H9 (cell line): ENCODE results near the gene FOXP2. TPM values are rescaled to one million over a fixed set of nuclear protein-coding genes. Genes with fewer than 3 reads are reported as not detected.

Source experiments
- DNase-seq: peaks from one replicate; pipeline ENCODE4 v3.0.0-alpha.2; 2017
- H2AFZ ChIP-seq: one replicate; pipeline ENCODE4 v1.6.1; 2013; ENCODE audit warnings: mild to moderate bottlenecking, low read length, control low read depth, moderate library complexity
- H2AK5ac ChIP-seq: 2 replicates; pipeline ENCODE4 v1.6.1; 2013; ENCODE audit warnings: low read length, control low read depth, mixed read lengths; ENCODE audit not compliant: insufficient read length
- H2BK120ac ChIP-seq: one replicate; pipeline ENCODE4 v1.6.1; 2013; ENCODE audit warnings: low read depth, mild to moderate bottlenecking, low read length, control low read depth, inconsistent platforms; ENCODE audit not compliant: poor library complexity, severe bottlenecking
- H2BK12ac ChIP-seq: 2 replicates; pipeline ENCODE4 v1.6.1; 2013; ENCODE audit warnings: low read length, control low read depth, mixed read lengths, low read depth; ENCODE audit not compliant: insufficient read length
- H2BK15ac ChIP-seq: 2 replicates; pipeline ENCODE4 v1.6.1; 2013; ENCODE audit warnings: low read depth, low read length, control low read depth
- H2BK20ac ChIP-seq: one replicate; pipeline ENCODE4 v1.6.1; 2013; ENCODE audit warnings: low read depth, mild to moderate bottlenecking, low read length, control low read depth, inconsistent platforms; ENCODE audit not compliant: poor library complexity, severe bottlenecking
- H2BK5ac ChIP-seq: 2 replicates; pipeline ENCODE4 v1.6.1; 2013; ENCODE audit warnings: low read length, control low read depth, mixed read lengths; ENCODE audit not compliant: insufficient read length
- H3K14ac ChIP-seq: 2 replicates; pipeline ENCODE4 v1.6.1; 2013; ENCODE audit warnings: low read length, control low read depth; ENCODE audit not compliant: insufficient read depth
- H3K18ac ChIP-seq: 2 replicates; pipeline ENCODE4 v1.6.1; 2013; ENCODE audit warnings: low read depth, mild to moderate bottlenecking, mixed read lengths, low read length, control low read depth; ENCODE audit not compliant: insufficient read length
- H3K23ac ChIP-seq: 2 replicates; pipeline ENCODE4 v1.6.1; 2013; ENCODE audit warnings: low read length, control low read depth, mixed read lengths, low read depth; ENCODE audit not compliant: insufficient read length
- H3K23me2 ChIP-seq: 2 replicates; pipeline ENCODE4 v1.6.1; 2013; ENCODE audit warnings: low read depth, mild to moderate bottlenecking, mixed read lengths, low read length, control low read depth; ENCODE audit not compliant: insufficient read length, poor library complexity, severe bottlenecking
- H3K27ac ChIP-seq: 2 replicates; pipeline ENCODE4 v1.5.1; 2013; ENCODE audit warnings: low read length, control low read depth, mixed read lengths, low read depth; ENCODE audit not compliant: insufficient read length
- H3K27me3 ChIP-seq: 2 replicates; pipeline ENCODE4 v1.6.1; 2013; ENCODE audit warnings: low read length, control low read depth, inconsistent platforms; ENCODE audit not compliant: insufficient read depth
- H3K4ac ChIP-seq: 2 replicates; pipeline ENCODE4 v1.6.1; 2013; ENCODE audit warnings: low read depth, mild to moderate bottlenecking, control low read depth, inconsistent platforms, low read length, moderate library complexity
- H3K4me1 ChIP-seq: 2 replicates; pipeline ENCODE4 v1.6.1; 2013; ENCODE audit warnings: low read length, control low read depth, inconsistent platforms; ENCODE audit not compliant: insufficient read depth
- H3K4me2 ChIP-seq: 2 replicates; pipeline ENCODE4 v1.6.1; 2013; ENCODE audit warnings: low read length, control low read depth, mixed read lengths; ENCODE audit not compliant: insufficient read length, insufficient read depth
- H3K56ac ChIP-seq: 2 replicates; pipeline ENCODE4 v1.6.1; 2013; ENCODE audit warnings: low read depth, mild to moderate bottlenecking, mixed read lengths, low read length, control low read depth; ENCODE audit not compliant: insufficient read length
- H3K79me1 ChIP-seq: 2 replicates; pipeline ENCODE4 v1.6.1; 2013; ENCODE audit warnings: low read depth, mild to moderate bottlenecking, moderate library complexity, low read length, control low read depth, inconsistent platforms; ENCODE audit not compliant: insufficient read depth, poor library complexity, severe bottlenecking
- H3K79me2 ChIP-seq: 2 replicates; pipeline ENCODE4 v1.6.1; 2013; ENCODE audit warnings: low read length, control low read depth, inconsistent platforms; ENCODE audit not compliant: insufficient read depth
- H3K9ac ChIP-seq: 2 replicates; pipeline ENCODE4 v1.6.1; 2013; ENCODE audit warnings: low read length, control low read depth, mixed read lengths; ENCODE audit not compliant: insufficient read length; ENCODE audit errors: extremely low read depth
- H3K9me3 ChIP-seq: one replicate; pipeline ENCODE4 v1.6.1; 2013; ENCODE audit warnings: low read depth, low read length, inconsistent platforms; ENCODE audit not compliant: control insufficient read depth
- H3T11ph ChIP-seq: one replicate; pipeline ENCODE4 v1.6.1; 2013; ENCODE audit warnings: mild to moderate bottlenecking, low read length, control low read depth, inconsistent platforms
- H4K20me1 ChIP-seq: one replicate; pipeline ENCODE4 v1.6.1; 2013; ENCODE audit not compliant: control insufficient read depth, insufficient read length, insufficient read depth
- H4K5ac ChIP-seq: 2 replicates; pipeline ENCODE4 v1.6.1; 2013; ENCODE audit warnings: low read depth, mild to moderate bottlenecking, mixed read lengths, low read length, control low read depth; ENCODE audit not compliant: insufficient read length
- H4K8ac ChIP-seq: replicated peaks from 2 replicates; pipeline ENCODE4 v1.6.1; 2013; ENCODE audit warnings: low read length, control low read depth, mixed read lengths, low read depth; ENCODE audit not compliant: insufficient read length
- H4K91ac ChIP-seq: 2 replicates; pipeline ENCODE4 v1.6.1; 2013; ENCODE audit warnings: low read depth, mild to moderate bottlenecking, moderate library complexity, mixed read lengths, low read length, control low read depth; ENCODE audit not compliant: insufficient read length
- H3K27ac Mint-ChIP-seq, 3 experiments: 2 replicates in 2 of 3; 3 replicates in 1 of 3; pipeline ENCODE4 v1.8.0; 2020 to 2021; ENCODE audit warnings: mixed read lengths in 3 of 3, mild to moderate bottlenecking in 1 of 3, moderate library complexity in 1 of 3
- H3K27me3 Mint-ChIP-seq: 2 replicates; pipeline ENCODE4 v1.8.0; 2021; ENCODE audit warnings: low read depth, mild to moderate bottlenecking, moderate library complexity, mixed read lengths
- H3K36me3 Mint-ChIP-seq, 3 experiments: 2 replicates in 2 of 3; 3 replicates in 1 of 3; pipeline ENCODE4 v1.8.0; 2020 to 2021; ENCODE audit warnings: low read depth in 3 of 3, mixed read lengths in 3 of 3; ENCODE audit not compliant: insufficient read depth in 1 of 3
- H3K4me1 Mint-ChIP-seq, 2 experiments: 2 replicates each; pipeline ENCODE4 v1.8.0; 2020; ENCODE audit warnings: mixed read lengths in 2 of 2
- H3K4me3 Mint-ChIP-seq, 2 experiments: 2 replicates in 1 of 2; 3 replicates in 1 of 2; pipeline ENCODE4 v1.8.0; 2020 to 2021; ENCODE audit warnings: mild to moderate bottlenecking in 2 of 2, mixed read lengths in 2 of 2, moderate library complexity in 1 of 2
- H3K9me3 Mint-ChIP-seq, 2 experiments: 2 replicates in 1 of 2; 3 replicates in 1 of 2; pipeline ENCODE4 v1.8.0; 2020; ENCODE audit warnings: mild to moderate bottlenecking in 2 of 2, mixed read lengths in 2 of 2, moderate library complexity in 1 of 2
- CTCF ChIP-seq: fragments of 200-600 bp; sonication (generic); conservative IDR thresholded peaks from 3 replicates; pipeline ENCODE4 v1.8.0; 2021; ENCODE audit warnings: antibody characterized with exemption, mild to moderate bottlenecking
- WGBS: extraction: QIAGEN DNeasy Blood & Tissue Kit; methylation state at CpG from one replicate; pipeline ENCODE4 v1.1.7; 2013; ENCODE audit warnings: missing lambda C conversion rate, low lambda C conversion rate, mixed read lengths; ENCODE audit not compliant: insufficient read length; ENCODE audit errors: extremely low coverage; 5-methylcytosine and 5-hydroxymethylcytosine counted together
- total RNA-seq: library from RNA; stranded (reverse); gene quantifications from 2 replicates; pipeline ENCODE4 v1.2.1, GENCODE V29; 2021

The FOXP2 gene
- total RNA-seq, 1 experiment from 2014 or later: not detected

GRCh38 chr7:114369294-114369693 is 45.3 kb upstream of the FOXP2 start:
- no peak overlapping the region for H3K56ac ChIP-seq
- no peaks in the 10 kb centered on the region for H3K36me3 Mint-ChIP-seq
- H2BK5ac ChIP-seq: no peak overlapping the region
- no peaks in the 10 kb centered on the region for H4K20me1 ChIP-seq
- H2AK5ac ChIP-seq: no peak overlapping the region
- H4K5ac ChIP-seq: no peak overlapping the region
- no peak overlapping the region for H2BK20ac ChIP-seq
- no peaks in the 10 kb centered on the region for H3K23me2 ChIP-seq
- H3K4me1 Mint-ChIP-seq: no peaks in the 10 kb centered on the region; a peak in 1 of 4 replicates
- no peak overlapping the region for H3K4me3 Mint-ChIP-seq
- no peak overlapping the region for H2BK15ac ChIP-seq
- H3K23ac ChIP-seq: no peak overlapping the region
- H3K27ac ChIP-seq: no peak overlapping the region
- no peak overlapping the region for H3K4me2 ChIP-seq
- H3K4ac ChIP-seq: no peak overlapping the region
- no peaks in the 10 kb centered on the region for H3K79me2 ChIP-seq
- no CpG with 5 or more reads among the region's 2 CpGs for WGBS
- no peak overlapping the region for H2BK120ac ChIP-seq
- no peak overlapping the region for H4K91ac ChIP-seq
- H4K8ac ChIP-seq: no peak overlapping the region
- no peaks in the 10 kb centered on the region for H3K27me3 ChIP-seq
- no peaks in the 10 kb centered on the region for H3K9me3 ChIP-seq
- no peak overlapping the region for H3K9ac ChIP-seq
- no peak overlapping the region for H3K27ac Mint-ChIP-seq
- no peak overlapping the region for H3K18ac ChIP-seq
- no peak for DNase-seq
- H3K14ac ChIP-seq: no peak overlapping the region
- H3K79me1 ChIP-seq: no peaks in the 10 kb centered on the region
- no peaks in the 10 kb centered on the region for H3K4me1 ChIP-seq
- no peaks in the 10 kb centered on the region; the same call in 1 of the 2 replicates for H3K27me3 Mint-ChIP-seq
- no peak overlapping the region for H2AFZ ChIP-seq
- TF ChIP-seq CTCF: no peak
- no peak overlapping the region for H3T11ph ChIP-seq
- no peak overlapping the region for H2BK12ac ChIP-seq
- H3K9me3 Mint-ChIP-seq: no peaks in the 10 kb centered on the region
